Stimulated activated CD8-positive, alpha-beta memory T cell treated with anti-CD3 and anti-CD28 coated beads, Interleukin-4, amount 100 ng/mL, for 24 hours (primary cell): ENCODE data around the gene STK35.

Experiments used
- DNase-seq: peaks from one replicate; pipeline ENCODE4 v3.0.0-alpha.2; 2020; ENCODE audit warnings: low read depth

The STK35 gene

GRCh38 chr20:2135013-2135412 is 33.4 kb downstream of the STK35 start:
- DNase-seq: no peak

GRCh38 chr20:2136275-2136674 is 34.6 kb downstream of the STK35 start:
- no peak for DNase-seq

- no peak for DNase-seq
Observed at GRCh38 chr20:2137552-2138201, 36.0 kb downstream of the STK35 start.

GRCh38 chr20:2138396-2138795 is 36.8 kb downstream of the STK35 start:
- no peak for DNase-seq

GRCh38 chr20:2139250-2139649 is 37.6 kb downstream of the STK35 start:
- no peak for DNase-seq

GRCh38 chr20:2139736-2140135 is 38.1 kb downstream of the STK35 start:
- no peak for DNase-seq

- DNase-seq: no peak
Observed at GRCh38 chr20:2140561-2140960, 38.9 kb downstream of the STK35 start.

GRCh38 chr20:2141600-2142575 is 40.3 kb downstream of the STK35 start:
- DNase-seq: no peak

- no peak for DNase-seq
Observed at GRCh38 chr20:2142649-2143048, 41.0 kb downstream of the STK35 start.

- DNase-seq: no peak
Observed at GRCh38 chr20:2143594-2143993, 42.0 kb downstream of the STK35 start.

GRCh38 chr20:2144850-2145249 is 43.2 kb downstream of the STK35 start:
- no peak for DNase-seq

- DNase-seq: no peak
Observed at GRCh38 chr20:2145376-2145775, 43.7 kb downstream of the STK35 start.

GRCh38 chr20:2146080-2146867 is 44.6 kb downstream of the STK35 start:
- DNase-seq: no peak

GRCh38 chr20:2149507-2149906 is 47.9 kb downstream of the STK35 start:
- no peak for DNase-seq

GRCh38 chr20:2150660-2151059 is 49.0 kb downstream of the STK35 start:
- no peak for DNase-seq

- DNase-seq: no peak
Observed at GRCh38 chr20:2151858-2152281, 50.2 kb downstream of the STK35 start.

- no peak for DNase-seq
Observed at GRCh38 chr20:2152317-2152716, 50.7 kb downstream of the STK35 start.

- no peak for DNase-seq
Observed at GRCh38 chr20:2153326-2153725, 51.7 kb downstream of the STK35 start.

- no peak for DNase-seq
Observed at GRCh38 chr20:2156224-2156623, 54.6 kb downstream of the STK35 start.

GRCh38 chr20:2156666-2157624 is 55.3 kb downstream of the STK35 start:
- no peak for DNase-seq

GRCh38 chr20:2162125-2162822 is 60.6 kb downstream of the STK35 start:
- DNase-seq: no peak
